Body of pancreas (tissue), 4 donors: ENCODE measurements around the gene ELOB. TPM values are rescaled to one million over a fixed set of nuclear protein-coding genes. Genes with fewer than 3 reads are reported as not detected.

Source experiments
- ATAC-seq: fragments of 150-250 bp; one replicate; pipeline ENCODE4 v1.9.1; 2016
- DNase-seq, 4 donors: peaks; one replicate each; pipeline ENCODE4 v3.0.0-alpha.2; 2019
- H3K27ac ChIP-seq, 4 donors: fragments of 200-600 bp; sonication (generic); 1 replicate in 3 of 4; 2 replicates in 1 of 4; pipeline versions ENCODE4 v1.5.1 to v1.6.1; 2016 to 2019; ENCODE audit warnings: mild to moderate bottlenecking in 1 of 4, mixed read lengths in 1 of 4, moderate library complexity in 1 of 4
- H3K27me3 ChIP-seq, 2 donors: fragments of 200-600 bp; sonication (generic); one replicate each; pipeline ENCODE4 v1.6.0; 2016; ENCODE audit warnings: mild to moderate bottlenecking in 1 of 2
- H3K36me3 ChIP-seq, 2 donors: fragments of 200-600 bp; sonication (generic); replicated peaks in 1 of 2; 2 replicates each; pipeline ENCODE4 v1.5.1; 2016; ENCODE audit warnings: low read depth in 2 of 2; ENCODE audit not compliant: insufficient read depth in 1 of 2
- H3K4me1 ChIP-seq: fragments of 200-600 bp; sonication (generic); one replicate; pipeline ENCODE4 v1.6.0; 2016
- H3K4me3 ChIP-seq, 2 donors: fragments of 200-600 bp; sonication (generic); 1 replicate in 1 of 2; 2 replicates in 1 of 2; pipeline ENCODE4 v1.5.1; 2016 to 2019
- H3K9me3 ChIP-seq, 3 donors: fragments of 200-600 bp; sonication (generic); 1 replicate in 2 of 3; 2 replicates in 1 of 3; pipeline ENCODE4 v1.5.1; 2016
- CTCF ChIP-seq, 7 experiments: fragments of 450-650 bp in 4 of 7; fragments of 200-600 bp in 3 of 7; sonication (generic) in 3 of 7; IDR thresholded peaks; one replicate each; pipeline ENCODE4 v1.5.1; 2016 to 2019; ENCODE audit warnings: antibody characterized with exemption in 7 of 7
- POLR2A ChIP-seq, 3 donors: fragments of 450-650 bp; IDR thresholded peaks; one replicate each; pipeline ENCODE4 v1.6.1; 2016; ENCODE audit warnings: antibody characterized with exemption in 3 of 3, mild to moderate bottlenecking in 2 of 3
- WGBS, 2 donors: methylation state at CpG; one replicate each; pipeline ENCODE4 v1.1.5; 2017; 5-methylcytosine and 5-hydroxymethylcytosine counted together
- intact Hi-C: fragments of 100-400 bp; cut with DNase I; formaldehyde crosslinking; loops from one replicate; pipeline ENCODE4 v1.15.1; 2023
- total RNA-seq, 2 donors: library from RNA; depleted of rRNA; stranded (reverse); fragments of >200 nt; gene quantifications; one replicate each; pipeline ENCODE4 v1.1.0, GENCODE V29; 2016

ELOB gene
- total RNA-seq, 2 donors from 2014 or later = 77.5 to 186 TPM

- DNase-seq (no peak), ATAC-seq (peak; percentile 15)
- intact Hi-C loops = no loop called here
- Histone ChIP-seq H3K9me3 (no peaks in the 10 kb centered on the region), H3K36me3 (peaks cover 0 to 3% of the 10 kb centered on the region in 2 donors), H3K4me1 (peaks cover 27% of the 10 kb centered on the region), H3K27me3 (no peaks in the 10 kb centered on the region), H3K4me3 (peak overlapping the region; percentile 75 to 79), H3K27ac (peak overlapping the region; percentile 39 to 99 (median 69))
- WGBS, 2 donors = 0 to 2% methylated on average over 9 to 72 of the region's 72 CpGs
- TF ChIP-seq POLR2A (IDR thresholded peaks at IDR 0.05) (no peak), CTCF (IDR thresholded peaks at IDR 0.05) (no peak)
Observed at GRCh38 chr16:2776500-2777139, 460 bp downstream of the ELOB start.

GRCh38 chr16:2775765-2776499 is 1.1 kb downstream of the ELOB start:
- peaks cover 27% of the 10 kb centered on the region for H3K4me1 ChIP-seq
- no peak for DNase-seq
- intact Hi-C loops = no loop called here
- H3K36me3 ChIP-seq = peaks cover 1 to 8% of the 10 kb centered on the region in 2 donors
- no peaks in the 10 kb centered on the region for H3K9me3 ChIP-seq
- H3K27ac ChIP-seq = peak overlapping the region in 1 of 4 donors; percentile 63
- no peak for ATAC-seq
- H3K4me3 ChIP-seq = peak overlapping the region; percentile 75 to 79
- 42 to 44% methylated on average over 11 of the region's 11 CpGs for WGBS, 2 donors
- TF ChIP-seq POLR2A (IDR thresholded peaks at IDR 0.05) (no peak), CTCF (IDR thresholded peaks at IDR 0.05) (no peak)
- H3K27me3 ChIP-seq = no peaks in the 10 kb centered on the region

GRCh38 chr16:2775131-2775716 is 1.9 kb downstream of the ELOB start:
- ATAC-seq = no peak
- WGBS, 2 donors = 80 to 85% methylated on average over 5 to 7 of the region's 7 CpGs
- no peaks in the 10 kb centered on the region for H3K27me3 ChIP-seq
- H3K36me3 ChIP-seq = peaks cover 8 to 15% of the 10 kb centered on the region in 2 donors
- H3K9me3 ChIP-seq = no peaks in the 10 kb centered on the region
- no peak overlapping the region for H3K4me3 ChIP-seq
- TF ChIP-seq POLR2A (IDR thresholded peaks at IDR 0.05) (no peak), CTCF (IDR thresholded peaks at IDR 0.05) (no peak)
- peaks cover 27% of the 10 kb centered on the region for H3K4me1 ChIP-seq
- H3K27ac ChIP-seq = no peak overlapping the region
- no peak for DNase-seq
- intact Hi-C loops = no loop called here

- H3K27ac ChIP-seq = no peak overlapping the region
- DNase-seq (peak in 1 of 4 donors; percentile 18), ATAC-seq (no peak)
- H3K9me3 ChIP-seq = no peaks in the 10 kb centered on the region
- H3K27me3 ChIP-seq = no peaks in the 10 kb centered on the region
- WGBS, 2 donors = 72 to 78% methylated on average over 7 of the region's 7 CpGs
- peaks cover 27% of the 10 kb centered on the region for H3K4me1 ChIP-seq
- TF ChIP-seq POLR2A (IDR thresholded peaks at IDR 0.05) (no peak), CTCF (IDR thresholded peaks at IDR 0.05) (no peak)
- no peak overlapping the region for H3K4me3 ChIP-seq
- intact Hi-C loops = no loop called here
- peaks cover 16 to 22% of the 10 kb centered on the region in 2 donors for H3K36me3 ChIP-seq
Observed at GRCh38 chr16:2774161-2774891, 2.8 kb downstream of the ELOB start.
